Fibroblast of skin of right quadriceps (primary cell): ENCODE measurements around the gene TEX2.
A peak's percentile ranks its signal among the peaks of the same experiment; 100 is the strongest.
"Not testable (repeated sequence)": the region's sequence is repeated elsewhere in the genome, so short reads cannot be mapped to it uniquely, and the experiment has no call there.

Experiments used
- DNase-seq: peaks from one replicate; pipeline ENCODE4 v3.0.0-alpha.2; 2013

The TEX2 gene

GRCh38 chr17:64238449-64238848 is 24.6 kb downstream of the TEX2 start:
- DNase-seq: not testable (repeated sequence)

GRCh38 chr17:64236827-64237403 is 26.1 kb downstream of the TEX2 start:
- DNase-seq: peak; percentile 13

GRCh38 chr17:64234961-64235360 is 28.1 kb downstream of the TEX2 start:
- no peak for DNase-seq

GRCh38 chr17:64232466-64233262 is 30.4 kb downstream of the TEX2 start:
- no peak for DNase-seq

- no peak for DNase-seq
Measured at GRCh38 chr17:64231567-64232141, 31.4 kb downstream of the TEX2 start.

GRCh38 chr17:64230791-64231408 is 32.2 kb downstream of the TEX2 start:
- peak; percentile 94 for DNase-seq

GRCh38 chr17:64229815-64230728 is 33.0 kb downstream of the TEX2 start:
- no peak for DNase-seq

- DNase-seq: no peak
Measured at GRCh38 chr17:64226132-64226531, 36.9 kb downstream of the TEX2 start.

GRCh38 chr17:64225410-64225809 is 37.6 kb downstream of the TEX2 start:
- no peak for DNase-seq

- DNase-seq: no peak
Measured at GRCh38 chr17:64223931-64224629, 39.0 kb downstream of the TEX2 start.

- DNase-seq: no peak
Measured at GRCh38 chr17:64223283-64223682, 39.8 kb downstream of the TEX2 start.

GRCh38 chr17:64221679-64222078 is 41.4 kb downstream of the TEX2 start:
- DNase-seq: no peak

GRCh38 chr17:64220604-64221003 is 42.5 kb downstream of the TEX2 start:
- DNase-seq: not testable (repeated sequence)

- DNase-seq: no peak
Measured at GRCh38 chr17:64219571-64219970, 43.5 kb downstream of the TEX2 start.

- DNase-seq: no peak
Measured at GRCh38 chr17:64218066-64218465, 45.0 kb downstream of the TEX2 start.

GRCh38 chr17:64217249-64217691 is 45.8 kb downstream of the TEX2 start:
- DNase-seq: no peak

- peak; percentile 52 for DNase-seq
Measured at GRCh38 chr17:64216338-64217248, 46.5 kb downstream of the TEX2 start.

GRCh38 chr17:64216000-64216337 is 47.1 kb downstream of the TEX2 start:
- peak; percentile 66 for DNase-seq

GRCh38 chr17:64214950-64215349 is 48.1 kb downstream of the TEX2 start:
- no peak for DNase-seq

GRCh38 chr17:64213995-64214811 is 48.9 kb downstream of the TEX2 start:
- DNase-seq: peak; percentile 45
